Astrocyte of the cerebellum (primary cell): ENCODE data around the gene DRC7.

Experiments
- DNase-seq: peaks from one replicate; pipeline ENCODE4 v3.0.0-alpha.2; 2011; ENCODE audit warnings: low read depth
- H3K4me3 ChIP-seq: 2 replicates; pipeline ENCODE4 v1.5.1; 2011; ENCODE audit warnings: mild to moderate bottlenecking, low read depth, low read length, moderate library complexity
- CTCF ChIP-seq: IDR thresholded peaks from 2 replicates; pipeline ENCODE4 v1.5.1; 2012; ENCODE audit warnings: low read length, low read depth, moderate library complexity, mild to moderate bottlenecking; ENCODE audit errors: missing control alignments
- in situ Hi-C: cut with HindIII; loops from 2 replicates; pipeline ENCODE4 v1.10.0; 2017; ENCODE audit warnings: low sequenced_read_pairs

DRC7 gene

GRCh38 chr16:57713596-57713995, 19.0 kb downstream of the DRC7 start:
- no peak overlapping the region for H3K4me3 ChIP-seq
- in situ Hi-C loops: no loop called here

GRCh38 chr16:57714047-57714446, 19.4 kb downstream of the DRC7 start:
- H3K4me3 ChIP-seq: no peak overlapping the region
- no peak for TF ChIP-seq CTCF
- in situ Hi-C loops: no loop called here
- DNase-seq: no peak

More at GRCh38 chr16:57713596-57713995, 19.0 kb downstream of the DRC7 start:
- TF ChIP-seq CTCF: no peak
- no peak for DNase-seq

GRCh38 chr16:57720142-57720575, 25.6 kb downstream of the DRC7 start:
- H3K4me3 ChIP-seq: no peak overlapping the region
- in situ Hi-C loops: no loop called here
- TF ChIP-seq CTCF: peak; percentile 56
- DNase-seq: peak; percentile 3

- no peak overlapping the region for H3K4me3 ChIP-seq
- no peak for DNase-seq
- no peak for TF ChIP-seq CTCF
- in situ Hi-C loops: no loop called here
Measured at GRCh38 chr16:57721356-57722209, 27.0 kb downstream of the DRC7 start.

- no peak for DNase-seq
- H3K4me3 ChIP-seq: no peak overlapping the region
- in situ Hi-C loops: no loop called here
- no peak for TF ChIP-seq CTCF
Measured at GRCh38 chr16:57722210-57722499, 27.5 kb downstream of the DRC7 start.

- TF ChIP-seq CTCF: no peak
- in situ Hi-C loops: no loop called here
- H3K4me3 ChIP-seq: no peak overlapping the region
- no peak for DNase-seq
Measured at GRCh38 chr16:57722651-57723050, 28.0 kb downstream of the DRC7 start.

- no peak overlapping the region for H3K4me3 ChIP-seq
- DNase-seq: no peak
- peak; percentile 15 for TF ChIP-seq CTCF
- in situ Hi-C loops: no loop called here
Measured at GRCh38 chr16:57723170-57723569, 28.6 kb downstream of the DRC7 start.
